ENCODE measurements around the gene GPRC5D.

- TF ChIP-seq CTCF (IDR thresholded peaks at IDR 0.05) (no peak), SP1 (CRISPR knock-in tag; conservative IDR thresholded peaks at IDR 0.05) (no peak), ZNF396 (CRISPR knock-in tag; IDR thresholded peaks at IDR 0.05; ENCODE audit: borderline replicate concordance) (no peak), STAT6 (CRISPR knock-in tag; conservative IDR thresholded peaks at IDR 0.05; ENCODE audit: low read depth) (no peak), ARID4B (CRISPR knock-in tag; IDR thresholded peaks at IDR 0.05; ENCODE audit: borderline replicate concordance) (no peak), ZNF512 (CRISPR knock-in tag; IDR thresholded peaks at IDR 0.05; ENCODE audit: borderline replicate concordance) (no peak), ZNF263 (CRISPR knock-in tag; IDR thresholded peaks at IDR 0.05; ENCODE audit: low read depth) (no peak)
- TF ChIP-seq, protein P1, sequence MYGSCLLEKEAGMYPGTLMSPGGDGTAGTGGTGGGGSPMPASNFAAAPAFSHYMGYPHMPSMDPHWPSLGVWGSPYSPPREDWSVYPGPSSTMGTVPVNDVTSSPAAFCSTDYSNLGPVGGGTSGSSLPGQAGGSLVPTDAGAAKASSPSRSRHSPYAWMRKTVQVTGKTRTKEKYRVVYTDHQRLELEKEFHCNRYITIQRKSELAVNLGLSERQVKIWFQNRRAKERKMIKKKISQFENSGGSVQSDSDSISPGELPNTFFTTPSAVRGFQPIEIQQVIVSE (CRISPR knock-in tag; IDR thresholded peaks at IDR 0.05; ENCODE audit: borderline replicate concordance), result no peak
- TF ChIP-seq, protein P2, sequence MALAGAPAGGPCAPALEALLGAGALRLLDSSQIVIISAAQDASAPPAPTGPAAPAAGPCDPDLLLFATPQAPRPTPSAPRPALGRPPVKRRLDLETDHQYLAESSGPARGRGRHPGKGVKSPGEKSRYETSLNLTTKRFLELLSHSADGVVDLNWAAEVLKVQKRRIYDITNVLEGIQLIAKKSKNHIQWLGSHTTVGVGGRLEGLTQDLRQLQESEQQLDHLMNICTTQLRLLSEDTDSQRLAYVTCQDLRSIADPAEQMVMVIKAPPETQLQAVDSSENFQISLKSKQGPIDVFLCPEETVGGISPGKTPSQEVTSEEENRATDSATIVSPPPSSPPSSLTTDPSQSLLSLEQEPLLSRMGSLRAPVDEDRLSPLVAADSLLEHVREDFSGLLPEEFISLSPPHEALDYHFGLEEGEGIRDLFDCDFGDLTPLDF (CRISPR knock-in tag; IDR thresholded peaks at IDR 0.05), result no peak
- TF ChIP-seq, protein P3, sequence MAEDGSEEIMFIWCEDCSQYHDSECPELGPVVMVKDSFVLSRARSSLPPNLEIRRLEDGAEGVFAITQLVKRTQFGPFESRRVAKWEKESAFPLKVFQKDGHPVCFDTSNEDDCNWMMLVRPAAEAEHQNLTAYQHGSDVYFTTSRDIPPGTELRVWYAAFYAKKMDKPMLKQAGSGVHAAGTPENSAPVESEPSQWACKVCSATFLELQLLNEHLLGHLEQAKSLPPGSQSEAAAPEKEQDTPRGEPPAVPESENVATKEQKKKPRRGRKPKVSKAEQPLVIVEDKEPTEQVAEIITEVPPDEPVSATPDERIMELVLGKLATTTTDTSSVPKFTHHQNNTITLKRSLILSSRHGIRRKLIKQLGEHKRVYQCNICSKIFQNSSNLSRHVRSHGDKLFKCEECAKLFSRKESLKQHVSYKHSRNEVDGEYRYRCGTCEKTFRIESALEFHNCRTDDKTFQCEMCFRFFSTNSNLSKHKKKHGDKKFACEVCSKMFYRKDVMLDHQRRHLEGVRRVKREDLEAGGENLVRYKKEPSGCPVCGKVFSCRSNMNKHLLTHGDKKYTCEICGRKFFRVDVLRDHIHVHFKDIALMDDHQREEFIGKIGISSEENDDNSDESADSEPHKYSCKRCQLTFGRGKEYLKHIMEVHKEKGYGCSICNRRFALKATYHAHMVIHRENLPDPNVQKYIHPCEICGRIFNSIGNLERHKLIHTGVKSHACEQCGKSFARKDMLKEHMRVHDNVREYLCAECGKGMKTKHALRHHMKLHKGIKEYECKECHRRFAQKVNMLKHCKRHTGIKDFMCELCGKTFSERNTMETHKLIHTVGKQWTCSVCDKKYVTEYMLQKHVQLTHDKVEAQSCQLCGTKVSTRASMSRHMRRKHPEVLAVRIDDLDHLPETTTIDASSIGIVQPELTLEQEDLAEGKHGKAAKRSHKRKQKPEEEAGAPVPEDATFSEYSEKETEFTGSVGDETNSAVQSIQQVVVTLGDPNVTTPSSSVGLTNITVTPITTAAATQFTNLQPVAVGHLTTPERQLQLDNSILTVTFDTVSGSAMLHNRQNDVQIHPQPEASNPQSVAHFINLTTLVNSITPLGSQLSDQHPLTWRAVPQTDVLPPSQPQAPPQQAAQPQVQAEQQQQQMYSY (CRISPR knock-in tag; IDR thresholded peaks at IDR 0.05), result no peak
These were observed 43.3 kb downstream of the GPRC5D start for GRCh38 chr12:12908711-12909110.

Measured in WTC11 (cell line).